HCT116 (cell line): ENCODE results near the gene DNM2. TPM values are rescaled to one million over a fixed set of nuclear protein-coding genes. Genes with fewer than 3 reads are reported as not detected.

ENCODE experiments used
- ATAC-seq: fragments of 200-7000 bp; cut with Tn5 transposase; 2 replicates; pipeline ENCODE4 v1.9.1; 2020; ENCODE audit warnings: mild to moderate bottlenecking, moderate library complexity
- BruUV-seq: library from RNA; stranded (reverse); fragments of 400-500 nt; replicated peaks from 2 replicates; lab custom pipeline; 2021; lab: Mats Ljungman, UMichigan
- CTCF ChIA-PET: fragments of 300-600 bp; sonication (Branson Sonifier 250); formaldehyde crosslinking; loops from one replicate; lab custom pipeline; 2021; ENCODE audit warnings: antibody characterized with exemption; lab: Charles Lee
- POLR2A ChIA-PET: fragments of 300-600, 350-600 bp; sonication (Branson Sonifier 250); formaldehyde crosslinking; loops from one replicate; lab custom pipeline; 2021; ENCODE audit warnings: antibody characterized with exemption; lab: Charles Lee
- RAD21 ChIA-PET, 2 experiments: fragments of 300-600 bp; sonication (Branson Sonifier 250); formaldehyde crosslinking; loops; one replicate each; lab custom pipeline; 2023; ENCODE audit warnings: low total read pairs in 2 of 2; ENCODE audit not compliant: uncharacterized antibody in 2 of 2, unreplicated experiment in 2 of 2, low non-redundant PET in 1 of 2; lab: Charles Lee
- DNase-seq: peaks from one replicate; pipeline ENCODE4 v3.0.0-alpha.2; 2010; ENCODE audit warnings: low read depth, low spot score
- H2AFZ ChIP-seq: fragments of 200-600 bp; shearing (Covaris generic), sonication (generic); 2 replicates; pipeline ENCODE4 v1.6.1; 2017; ENCODE audit warnings: low read depth, mixed run types, mixed read lengths, antibody characterized with exemption, low read length; ENCODE audit not compliant: poor library complexity, severe bottlenecking
- H3K27ac ChIP-seq: 2 replicates; pipeline ENCODE4 v1.5.1; 2012; ENCODE audit warnings: low read depth, low read length
- H3K27me3 ChIP-seq: fragments of 200-600 bp; sonication (generic); 2 replicates; pipeline ENCODE4 v1.6.1; 2016; ENCODE audit warnings: mixed run types, low read length, mixed read lengths; ENCODE audit not compliant: insufficient read depth
- H3K36me3 ChIP-seq, 2 experiments: fragments of 200-500 bp in 1 of 2; fragments of 200-600 bp in 1 of 2; sonication (Bioruptor generic) in 1 of 2; sonication (generic) in 1 of 2; 2 replicates each; pipeline versions ENCODE4 v1.5.1 to v1.6.1; 2014 to 2016; ENCODE audit warnings: low read length in 2 of 2, inconsistent platforms in 1 of 2, mixed read lengths in 1 of 2, mixed run types in 1 of 2; ENCODE audit not compliant: insufficient read depth in 2 of 2, control insufficient read depth in 1 of 2
- H3K4me1 ChIP-seq, 2 experiments: fragments of 200-600 bp in 1 of 2; sonication (generic) in 1 of 2; 2 replicates each; pipeline versions ENCODE4 v1.5.1 to v1.6.1; 2012 to 2017; ENCODE audit warnings: low read length in 2 of 2, inconsistent platforms in 1 of 2, mild to moderate bottlenecking in 1 of 2, mixed read lengths in 1 of 2, mixed run types in 1 of 2, moderate library complexity in 1 of 2; ENCODE audit not compliant: insufficient read depth in 2 of 2, control insufficient read depth in 1 of 2
- H3K4me2 ChIP-seq: fragments of 200-600 bp; sonication (generic); 2 replicates; pipeline ENCODE4 v1.6.1; 2017; ENCODE audit warnings: mixed run types, low read length, mixed read lengths
- H3K4me3 ChIP-seq, 2 experiments: fragments of 200-600 bp in 1 of 2; sonication (generic) in 1 of 2; replicated peaks in 1 of 2; 2 replicates each; pipeline ENCODE4 v1.5.1; 2011 to 2016; ENCODE audit warnings: low read length in 2 of 2, control low read depth in 1 of 2, low read depth in 1 of 2, mild to moderate bottlenecking in 1 of 2, mixed read lengths in 1 of 2, mixed run types in 1 of 2
- H3K79me2 ChIP-seq: fragments of 200-600 bp; sonication (generic); 2 replicates; pipeline ENCODE4 v1.6.1; 2017; ENCODE audit warnings: mild to moderate bottlenecking, mixed run types, low read length, moderate library complexity, mixed read lengths; ENCODE audit not compliant: insufficient read depth
- H3K9ac ChIP-seq: fragments of 200-600 bp; sonication (generic); 2 replicates; pipeline ENCODE4 v1.6.1; 2016; ENCODE audit warnings: low read length, mixed read lengths
- H3K9me2 ChIP-seq: fragments of 200-600 bp; sonication (generic), shearing (Covaris generic); 2 replicates; pipeline ENCODE4 v1.6.1; 2017; ENCODE audit warnings: mixed run types, mild to moderate bottlenecking, moderate library complexity; ENCODE audit not compliant: insufficient read depth
- H3K9me3 ChIP-seq, 2 experiments: fragments of 200-500 bp in 1 of 2; fragments of 200-600 bp in 1 of 2; sonication (Bioruptor generic) in 1 of 2; sonication (generic) in 1 of 2; 2 replicates each; pipeline ENCODE4 v1.6.1; 2014 to 2017; ENCODE audit warnings: low read length in 2 of 2, mixed read lengths in 2 of 2, inconsistent platforms in 1 of 2, low read depth in 1 of 2, mild to moderate bottlenecking in 1 of 2, mixed run types in 1 of 2, moderate library complexity in 1 of 2; ENCODE audit not compliant: control insufficient read depth in 1 of 2, insufficient read depth in 1 of 2
- H4K20me1 ChIP-seq: fragments of 200-600 bp; sonication (generic), shearing (Covaris generic); 2 replicates; pipeline ENCODE4 v1.6.1; 2017; ENCODE audit warnings: mixed run types, mild to moderate bottlenecking, moderate library complexity; ENCODE audit not compliant: insufficient read depth
- CBX3 ChIP-seq: IDR thresholded peaks from 2 replicates; pipeline ENCODE4 v1.6.1; 2012; ENCODE audit warnings: low read depth
- EGR1 ChIP-seq: IDR thresholded peaks from 2 replicates; pipeline ENCODE4 v1.6.1; 2012; ENCODE audit warnings: low read depth
- ELF1 ChIP-seq: IDR thresholded peaks from 2 replicates; pipeline ENCODE4 v1.6.1; 2012; ENCODE audit warnings: low read depth, borderline replicate concordance
- EZH2 ChIP-seq: fragments of 200-600 bp; sonication (generic); IDR thresholded peaks from 2 replicates; pipeline ENCODE4 v1.6.1; 2017; ENCODE audit warnings: antibody characterized with exemption, mixed run types
- JUND ChIP-seq: IDR thresholded peaks from 2 replicates; pipeline ENCODE4 v1.6.1; 2012
- POLR2A ChIP-seq: IDR thresholded peaks from 2 replicates; pipeline ENCODE4 v1.7.0; 2011; ENCODE audit warnings: borderline replicate concordance; ENCODE audit not compliant: insufficient read depth, insufficient read length; ENCODE audit errors: extremely low read depth
- POLR2AphosphoS5 ChIP-seq: IDR thresholded peaks from 2 replicates; pipeline ENCODE4 v1.6.1; 2011; ENCODE audit warnings: mild to moderate bottlenecking, low read depth, low read length, moderate library complexity
- RAD21 ChIP-seq: IDR thresholded peaks from 2 replicates; pipeline ENCODE4 v1.6.1; 2012; ENCODE audit warnings: low read depth, mild to moderate bottlenecking
- SRF ChIP-seq: IDR thresholded peaks from 2 replicates; pipeline ENCODE4 v1.6.1; 2012; ENCODE audit warnings: low read depth
- TCF7L2 ChIP-seq: IDR thresholded peaks from 2 replicates; pipeline ENCODE4 v1.7.0; 2011; ENCODE audit warnings: borderline replicate concordance, inconsistent platforms; ENCODE audit not compliant: insufficient read depth, insufficient read length; ENCODE audit errors: extremely low read depth
- intact Hi-C: fragments of 100-400 bp; cut with micrococcal nuclease; formaldehyde crosslinking; loops from 2 replicates; pipeline ENCODE4 v1.10.0; 2022
- total RNA-seq: library from RNA; stranded (reverse); gene quantifications from one replicate; pipeline ENCODE4 v1.2.1, GENCODE V29; 2021; ENCODE audit not compliant: unreplicated experiment
- TF ChIP-seq, protein P1 (sequence below), 3 experiments: fragments of 200-600 bp in 1 of 3; sonication (generic) in 1 of 3; IDR thresholded peaks in 2 of 3; conservative IDR thresholded peaks in 1 of 3; 2 replicates each; pipeline ENCODE4 v1.5.1; 2012 to 2017; ENCODE audit warnings: low read depth in 2 of 3, low read length in 2 of 3, antibody characterized with exemption in 1 of 3, borderline replicate concordance in 1 of 3, control low read depth in 1 of 3, mild to moderate bottlenecking in 1 of 3, mixed read lengths in 1 of 3, mixed run types in 1 of 3, moderate library complexity in 1 of 3; ENCODE audit not compliant: insufficient read depth in 1 of 3
- TF ChIP-seq, protein P2 (sequence below): IDR thresholded peaks from 2 replicates; pipeline ENCODE4 v1.6.1; 2012
- TF ChIP-seq, protein P3 (sequence below): IDR thresholded peaks from 2 replicates; pipeline ENCODE4 v1.6.1; 2012; ENCODE audit warnings: low read depth
- TF ChIP-seq, protein P4 (sequence below): IDR thresholded peaks from 2 replicates; pipeline ENCODE4 v1.6.1; 2012

Gene DNM2
- total RNA-seq, 1 experiment from 2014 or later, result 183 TPM

DNA sequence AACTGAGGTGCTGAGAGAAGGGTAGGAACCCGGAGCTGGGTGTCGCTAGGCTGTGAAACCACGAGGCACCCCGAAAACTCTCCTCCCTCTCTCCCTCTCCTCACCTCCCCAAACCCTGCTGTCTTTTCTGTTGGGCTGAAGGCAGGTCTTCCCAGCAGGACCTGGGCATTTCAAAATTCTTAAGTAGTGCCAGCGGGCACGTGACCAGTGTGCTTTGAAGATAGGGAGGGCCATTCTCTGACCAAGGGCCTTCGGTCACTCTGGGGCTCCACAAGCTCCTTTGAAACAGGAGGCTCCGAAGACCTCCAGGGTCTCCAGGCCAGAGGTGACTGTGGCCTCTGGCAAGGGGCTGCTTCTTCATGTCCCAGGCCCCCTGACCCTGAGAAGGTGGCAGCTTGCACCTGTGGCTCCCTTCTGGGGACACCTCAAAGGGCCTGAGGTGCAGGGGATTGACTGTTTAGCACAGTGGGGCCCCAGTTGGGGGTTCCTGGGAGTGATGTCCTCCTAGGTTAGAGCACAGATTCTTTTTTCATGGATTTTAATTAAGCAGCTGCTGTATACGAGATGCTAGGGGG is 48.3 kb downstream of the DNM2 start:
- Histone ChIP-seq H3K79me2 (peaks cover 55% of the 10 kb centered on the region), H3K27ac (no peak overlapping the region; the same call in 1 of the 2 replicates), H3K4me1 (peaks cover 45 to 46% of the 10 kb centered on the region in 2 experiments), H3K9me2 (no peaks in the 10 kb centered on the region), H3K9me3 (no peaks in the 10 kb centered on the region), H3K4me3 (no peak overlapping the region), H3K36me3 (peaks cover 4 to 7% of the 10 kb centered on the region in 2 experiments; a peak in 3 of 4 replicates), H3K27me3 (no peaks in the 10 kb centered on the region), H2AFZ (no peak overlapping the region), H4K20me1 (no peaks in the 10 kb centered on the region), H3K4me2 (no peak overlapping the region), H3K9ac (no peak overlapping the region)
- no TSS peak for BruUV-seq
- TF ChIP-seq TCF7L2 (no peak), POLR2A (no peak), CBX3 (no peak), RAD21 (no peak), JUND (no peak), EGR1 (no peak), POLR2AphosphoS5 (no peak), SRF (no peak), EZH2 (no peak), ELF1 (no peak)
- TF ChIP-seq, protein P1, sequence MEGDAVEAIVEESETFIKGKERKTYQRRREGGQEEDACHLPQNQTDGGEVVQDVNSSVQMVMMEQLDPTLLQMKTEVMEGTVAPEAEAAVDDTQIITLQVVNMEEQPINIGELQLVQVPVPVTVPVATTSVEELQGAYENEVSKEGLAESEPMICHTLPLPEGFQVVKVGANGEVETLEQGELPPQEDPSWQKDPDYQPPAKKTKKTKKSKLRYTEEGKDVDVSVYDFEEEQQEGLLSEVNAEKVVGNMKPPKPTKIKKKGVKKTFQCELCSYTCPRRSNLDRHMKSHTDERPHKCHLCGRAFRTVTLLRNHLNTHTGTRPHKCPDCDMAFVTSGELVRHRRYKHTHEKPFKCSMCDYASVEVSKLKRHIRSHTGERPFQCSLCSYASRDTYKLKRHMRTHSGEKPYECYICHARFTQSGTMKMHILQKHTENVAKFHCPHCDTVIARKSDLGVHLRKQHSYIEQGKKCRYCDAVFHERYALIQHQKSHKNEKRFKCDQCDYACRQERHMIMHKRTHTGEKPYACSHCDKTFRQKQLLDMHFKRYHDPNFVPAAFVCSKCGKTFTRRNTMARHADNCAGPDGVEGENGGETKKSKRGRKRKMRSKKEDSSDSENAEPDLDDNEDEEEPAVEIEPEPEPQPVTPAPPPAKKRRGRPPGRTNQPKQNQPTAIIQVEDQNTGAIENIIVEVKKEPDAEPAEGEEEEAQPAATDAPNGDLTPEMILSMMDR (IDR thresholded peaks at IDR 0.05 in 2 of 3, conservative IDR thresholded peaks at IDR 0.05 in 1 of 3; ENCODE audit: borderline replicate concordance in 1 of 3, insufficient read depth in 1 of 3, low read depth in 2 of 3, low read length in 2 of 3), result no peak
- TF ChIP-seq, protein P2, sequence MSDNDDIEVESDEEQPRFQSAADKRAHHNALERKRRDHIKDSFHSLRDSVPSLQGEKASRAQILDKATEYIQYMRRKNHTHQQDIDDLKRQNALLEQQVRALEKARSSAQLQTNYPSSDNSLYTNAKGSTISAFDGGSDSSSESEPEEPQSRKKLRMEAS, result no peak
- TF ChIP-seq, protein P3, sequence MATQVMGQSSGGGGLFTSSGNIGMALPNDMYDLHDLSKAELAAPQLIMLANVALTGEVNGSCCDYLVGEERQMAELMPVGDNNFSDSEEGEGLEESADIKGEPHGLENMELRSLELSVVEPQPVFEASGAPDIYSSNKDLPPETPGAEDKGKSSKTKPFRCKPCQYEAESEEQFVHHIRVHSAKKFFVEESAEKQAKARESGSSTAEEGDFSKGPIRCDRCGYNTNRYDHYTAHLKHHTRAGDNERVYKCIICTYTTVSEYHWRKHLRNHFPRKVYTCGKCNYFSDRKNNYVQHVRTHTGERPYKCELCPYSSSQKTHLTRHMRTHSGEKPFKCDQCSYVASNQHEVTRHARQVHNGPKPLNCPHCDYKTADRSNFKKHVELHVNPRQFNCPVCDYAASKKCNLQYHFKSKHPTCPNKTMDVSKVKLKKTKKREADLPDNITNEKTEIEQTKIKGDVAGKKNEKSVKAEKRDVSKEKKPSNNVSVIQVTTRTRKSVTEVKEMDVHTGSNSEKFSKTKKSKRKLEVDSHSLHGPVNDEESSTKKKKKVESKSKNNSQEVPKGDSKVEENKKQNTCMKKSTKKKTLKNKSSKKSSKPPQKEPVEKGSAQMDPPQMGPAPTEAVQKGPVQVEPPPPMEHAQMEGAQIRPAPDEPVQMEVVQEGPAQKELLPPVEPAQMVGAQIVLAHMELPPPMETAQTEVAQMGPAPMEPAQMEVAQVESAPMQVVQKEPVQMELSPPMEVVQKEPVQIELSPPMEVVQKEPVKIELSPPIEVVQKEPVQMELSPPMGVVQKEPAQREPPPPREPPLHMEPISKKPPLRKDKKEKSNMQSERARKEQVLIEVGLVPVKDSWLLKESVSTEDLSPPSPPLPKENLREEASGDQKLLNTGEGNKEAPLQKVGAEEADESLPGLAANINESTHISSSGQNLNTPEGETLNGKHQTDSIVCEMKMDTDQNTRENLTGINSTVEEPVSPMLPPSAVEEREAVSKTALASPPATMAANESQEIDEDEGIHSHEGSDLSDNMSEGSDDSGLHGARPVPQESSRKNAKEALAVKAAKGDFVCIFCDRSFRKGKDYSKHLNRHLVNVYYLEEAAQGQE, result no peak
- TF ChIP-seq, protein P4, sequence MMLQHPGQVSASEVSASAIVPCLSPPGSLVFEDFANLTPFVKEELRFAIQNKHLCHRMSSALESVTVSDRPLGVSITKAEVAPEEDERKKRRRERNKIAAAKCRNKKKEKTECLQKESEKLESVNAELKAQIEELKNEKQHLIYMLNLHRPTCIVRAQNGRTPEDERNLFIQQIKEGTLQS, result no peak
- RAD21 ChIA-PET, result no interaction called here
- ATAC-seq (no peak), DNase-seq (no peak)
- POLR2A ChIA-PET, result no interaction called here
- intact Hi-C loops, result no loop called here
- CTCF ChIA-PET, result interaction anchor here (0.9 kb wide), 1 partner anchor 49 kb away, joined by 3 read pairs; the partner anchor contains the start of gene DNM2
